HuH-7.5 (cell line): ENCODE results near the gene IL17RD.
A peak's percentile ranks its signal among the peaks of the same experiment; 100 is the strongest.

Source experiments
- DNase-seq: peaks from one replicate; pipeline ENCODE4 v3.0.0; 2011; ENCODE audit warnings: low spot score

Gene IL17RD

DNA sequence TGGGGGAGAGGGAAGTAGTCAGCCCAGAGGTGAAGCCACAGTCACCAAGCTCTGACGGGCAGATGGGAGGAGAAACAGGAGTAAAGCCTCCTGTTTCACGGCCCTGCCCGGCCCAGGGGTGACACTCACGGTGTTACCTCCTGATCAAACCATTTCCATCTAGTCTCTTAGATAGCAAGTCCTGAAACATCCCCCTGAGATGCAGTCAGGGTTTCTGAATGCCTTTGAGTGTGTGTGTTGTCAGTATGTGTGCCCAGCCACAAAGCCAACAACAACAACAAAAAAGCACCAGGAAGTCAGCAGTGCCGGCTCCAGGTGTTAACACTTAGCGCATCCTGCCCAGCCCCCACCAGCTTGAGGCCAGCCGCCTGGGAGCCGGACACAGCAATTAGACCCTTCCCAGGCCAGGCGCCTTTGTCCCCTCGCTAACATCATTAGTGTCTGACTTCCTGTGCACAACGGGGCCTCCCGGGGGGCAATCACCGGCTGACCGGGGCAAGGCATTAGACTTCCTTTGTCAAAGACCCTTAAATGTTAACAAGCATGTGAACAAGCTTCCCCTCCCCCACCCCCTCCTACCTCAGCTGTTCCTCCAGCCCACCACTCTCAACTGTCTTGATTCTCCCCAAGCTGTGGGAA is 34.5 kb downstream of the IL17RD start:
- no peak for DNase-seq

DNA sequence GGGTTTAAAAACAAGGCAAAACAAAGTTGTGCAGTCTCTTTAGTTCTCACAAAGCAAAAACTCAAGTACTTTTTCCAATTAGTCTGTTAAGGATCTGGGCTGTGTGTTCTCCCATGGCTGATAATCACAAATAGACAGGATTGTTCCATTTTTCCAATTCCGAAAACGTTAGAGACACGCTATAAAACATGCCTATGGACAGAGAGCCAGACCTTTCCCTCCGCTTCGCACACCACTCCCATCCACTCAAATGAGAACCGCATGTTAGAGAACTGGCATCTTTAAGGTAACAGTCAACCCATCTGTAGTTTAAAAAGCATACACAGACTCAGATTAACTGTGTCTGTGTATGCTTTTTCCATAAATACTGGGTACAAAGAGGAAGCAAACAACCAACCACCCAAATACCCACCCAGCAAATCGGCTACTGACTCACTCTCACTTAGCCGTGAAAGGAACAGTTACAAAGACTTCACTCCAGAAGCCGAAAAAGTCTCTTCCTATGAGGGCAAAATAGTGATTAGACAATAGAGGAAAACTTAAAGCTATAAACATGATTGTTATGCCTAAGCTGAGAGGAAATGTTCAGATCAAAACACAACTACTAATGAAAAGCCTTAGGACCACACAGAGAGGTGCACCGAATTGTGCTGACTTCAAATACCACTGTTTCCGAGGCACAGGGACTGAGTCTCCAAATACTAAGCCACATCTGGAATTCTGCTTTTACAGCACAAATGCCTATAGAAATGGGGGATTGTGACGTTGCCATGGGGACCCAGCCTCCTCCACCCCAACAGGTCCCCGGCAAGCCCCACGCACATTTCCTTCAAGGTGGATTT is 36.1 kb downstream of the IL17RD start:
- DNase-seq = no peak

DNA sequence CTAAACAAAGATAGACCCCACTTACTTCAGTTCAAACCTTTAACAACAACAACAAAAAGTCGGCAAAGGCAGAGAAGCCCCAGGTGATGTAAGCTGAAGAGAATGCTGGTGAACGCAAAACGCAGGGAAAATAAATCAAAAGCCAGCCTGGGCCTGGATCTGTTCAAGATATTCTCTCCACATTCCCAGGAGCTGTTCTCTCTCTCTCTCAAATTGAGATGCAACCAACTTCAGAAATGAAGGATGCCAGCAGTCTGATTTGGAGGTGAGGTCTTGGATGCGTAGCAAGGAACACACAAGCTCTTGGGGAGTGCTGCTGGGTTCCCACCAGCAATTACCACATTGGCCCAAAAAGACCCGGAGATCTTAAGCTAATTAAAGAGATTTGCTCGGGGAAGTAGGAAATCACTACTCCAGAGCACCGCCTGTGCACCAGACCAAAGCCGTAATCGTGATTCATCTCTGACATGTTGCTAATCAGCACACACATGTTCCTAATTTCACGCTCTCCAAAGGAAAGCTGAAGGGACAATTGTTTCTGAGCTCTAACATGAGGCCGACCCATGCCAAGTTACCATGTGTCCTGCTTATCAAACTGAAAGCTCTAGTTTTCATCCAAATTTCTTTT is 37.1 kb downstream of the IL17RD start:
- DNase-seq = no peak

DNA sequence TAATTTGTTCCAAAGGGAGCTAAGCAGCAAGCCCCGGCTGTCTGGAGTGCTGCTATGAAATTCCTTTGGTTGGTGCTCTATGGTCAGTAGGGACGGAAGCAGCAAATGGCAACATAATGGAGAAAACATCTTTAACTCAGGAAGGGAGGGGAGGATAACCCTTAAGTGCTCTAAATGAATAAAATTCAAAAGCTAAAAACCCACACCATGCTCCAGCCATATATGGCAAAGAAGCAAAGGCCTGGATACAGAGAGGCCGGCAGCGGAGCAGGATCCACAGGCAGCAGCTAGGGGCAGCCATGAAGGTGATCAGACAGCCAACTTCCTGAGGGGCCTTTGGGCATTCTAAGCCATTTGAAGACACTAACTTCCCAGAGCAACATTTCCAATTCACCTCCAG is 38.9 kb downstream of the IL17RD start:
- DNase-seq = no peak

DNA sequence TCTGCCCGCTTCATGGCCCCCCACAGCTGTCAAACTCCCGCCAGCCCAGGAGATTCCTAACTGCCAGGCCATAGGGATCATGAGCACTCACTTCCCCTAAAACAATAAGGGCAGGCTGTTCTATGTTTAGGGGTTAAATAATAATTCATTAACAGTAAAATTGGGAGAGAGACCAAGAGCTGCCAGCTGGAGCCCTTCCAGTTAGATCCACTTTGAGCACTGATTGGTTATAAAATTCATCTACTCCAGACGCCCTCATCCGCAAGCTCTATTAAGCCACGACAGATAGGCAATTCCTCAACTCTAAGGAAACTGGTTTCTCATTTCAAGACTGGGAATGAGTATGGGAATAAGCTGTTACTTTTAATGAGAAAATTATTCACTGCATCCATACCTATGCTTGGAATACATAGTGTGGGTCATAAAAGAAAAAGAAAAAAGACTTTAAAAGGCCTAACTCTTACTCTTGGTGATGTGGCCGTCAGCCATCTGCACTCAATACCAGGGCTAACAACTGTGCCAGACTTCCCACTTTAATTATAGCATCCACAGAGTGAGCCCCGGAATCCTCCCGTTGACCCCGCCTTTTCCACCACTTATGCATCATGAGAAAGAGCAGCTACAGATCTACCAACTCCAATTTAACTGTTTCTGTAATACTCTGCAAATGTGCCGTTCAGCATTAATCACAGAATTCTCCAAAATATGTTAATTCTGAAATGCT is 44.5 kb downstream of the IL17RD start:
- no peak for DNase-seq

DNA sequence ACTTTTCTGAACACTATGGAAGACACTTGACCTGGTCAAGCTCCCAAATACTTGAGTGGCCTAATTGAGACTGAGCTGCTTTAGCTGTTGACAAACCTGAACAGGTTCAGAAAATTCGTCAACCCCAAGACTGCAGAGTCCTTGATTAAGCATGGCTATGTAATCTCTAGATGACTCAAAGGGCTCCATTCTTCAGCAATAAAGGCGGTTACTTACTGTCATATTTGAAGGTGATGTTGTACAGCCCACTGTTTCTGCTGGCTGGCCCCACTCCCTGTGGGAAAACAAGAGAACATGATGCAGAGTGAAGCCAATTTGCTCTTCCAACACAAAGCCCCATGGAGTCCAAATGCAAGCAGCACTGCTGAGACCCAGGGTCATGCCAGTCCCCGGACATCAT is 45.1 kb downstream of the IL17RD start:
- no peak for DNase-seq

DNA sequence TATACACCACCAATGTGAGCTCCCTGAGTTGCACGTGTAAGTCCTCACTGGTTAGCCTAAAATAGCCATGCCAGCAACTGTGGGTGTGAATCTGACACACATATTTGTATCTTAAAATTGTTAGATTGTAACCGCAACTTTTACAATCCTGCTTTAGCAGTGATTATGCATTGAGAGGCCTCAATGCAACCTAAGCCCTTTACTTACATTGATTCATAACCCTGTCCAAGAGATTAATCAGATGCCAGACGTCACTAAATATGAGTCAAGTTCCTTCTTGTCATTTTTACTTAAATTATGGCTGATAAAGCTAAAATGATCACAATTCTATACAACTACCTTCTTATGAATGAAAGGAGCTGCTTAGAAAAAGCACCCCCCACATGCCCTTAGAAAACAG is 46.9 kb downstream of the IL17RD start:
- no peak for DNase-seq

DNA sequence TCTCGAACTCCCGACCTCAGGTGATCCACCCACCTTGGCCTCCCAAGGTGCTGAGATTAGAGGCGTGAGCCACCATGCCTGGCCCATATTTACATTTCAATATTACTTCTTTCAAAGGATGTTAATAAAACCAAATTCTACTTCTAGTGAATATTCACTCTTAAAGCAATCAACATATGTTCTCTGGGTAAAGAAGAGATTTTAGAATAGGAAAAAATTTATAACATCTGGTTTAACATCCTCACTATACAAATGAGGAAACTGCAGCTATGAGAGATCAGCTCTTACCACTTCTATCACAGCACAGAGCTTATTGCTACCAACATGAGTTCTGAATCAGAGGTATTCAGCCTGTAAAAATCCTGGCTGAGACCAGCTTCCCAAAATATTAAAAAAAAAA is 48.7 kb downstream of the IL17RD start:
- no peak for DNase-seq

DNA sequence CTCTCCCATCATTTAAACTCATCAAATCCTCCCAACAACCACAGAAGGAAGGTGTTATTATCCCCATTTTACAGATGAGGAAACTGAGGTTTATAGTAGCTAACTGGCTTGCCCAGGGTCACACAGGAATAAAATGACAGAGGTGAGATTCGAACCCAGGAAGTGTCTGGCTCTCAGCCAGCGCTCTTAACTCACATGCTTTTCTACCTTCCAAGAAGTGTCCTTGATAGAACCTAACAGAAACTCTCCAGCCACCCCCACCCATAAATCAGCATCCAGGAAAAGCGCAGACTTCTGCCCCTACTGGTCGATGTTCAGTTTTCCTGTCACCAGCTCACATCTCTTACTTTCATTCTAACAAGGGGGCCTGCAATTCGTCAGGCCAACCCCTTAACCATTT is 52.9 kb downstream of the IL17RD start:
- DNase-seq = no peak

DNA sequence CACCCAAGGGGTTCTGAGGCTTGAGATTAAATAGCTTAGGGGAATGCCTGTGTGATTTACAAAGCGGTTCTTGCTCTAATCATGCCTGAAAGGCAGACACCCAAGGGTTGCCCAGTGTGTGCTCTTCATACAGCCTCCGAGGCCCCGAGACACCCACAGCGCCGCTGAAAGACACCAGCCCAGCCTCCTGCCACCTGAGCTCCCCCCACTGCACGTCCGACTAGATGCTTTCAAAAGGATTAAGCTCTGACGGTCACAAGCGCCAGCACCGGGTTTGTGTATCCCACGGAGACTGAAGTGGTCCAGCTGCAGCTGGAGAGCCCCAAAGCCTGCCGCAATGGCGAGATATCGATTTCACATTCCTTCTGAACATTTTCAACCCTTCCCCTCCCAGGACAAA is 54.4 kb downstream of the IL17RD start:
- no peak for DNase-seq

DNA sequence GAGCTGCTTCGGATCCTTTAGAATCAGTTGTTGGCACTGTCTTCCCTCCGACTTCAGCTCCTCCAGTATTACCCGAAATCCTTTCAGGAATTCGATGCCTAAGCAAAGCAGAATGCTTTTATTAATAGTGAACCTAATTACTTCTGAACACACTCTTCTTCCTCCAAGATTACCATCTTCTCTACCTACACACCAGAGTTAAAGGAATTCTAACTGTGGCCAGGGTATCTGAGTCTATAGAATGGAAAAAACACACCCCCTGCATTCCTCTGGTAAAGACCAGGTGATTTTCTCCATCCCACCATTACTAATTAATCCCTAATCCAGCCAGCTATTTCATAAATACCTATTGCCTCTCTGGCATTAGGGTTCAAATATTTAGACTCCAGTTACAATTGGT is 54.9 kb downstream of the IL17RD start:
- DNase-seq = no peak

DNA sequence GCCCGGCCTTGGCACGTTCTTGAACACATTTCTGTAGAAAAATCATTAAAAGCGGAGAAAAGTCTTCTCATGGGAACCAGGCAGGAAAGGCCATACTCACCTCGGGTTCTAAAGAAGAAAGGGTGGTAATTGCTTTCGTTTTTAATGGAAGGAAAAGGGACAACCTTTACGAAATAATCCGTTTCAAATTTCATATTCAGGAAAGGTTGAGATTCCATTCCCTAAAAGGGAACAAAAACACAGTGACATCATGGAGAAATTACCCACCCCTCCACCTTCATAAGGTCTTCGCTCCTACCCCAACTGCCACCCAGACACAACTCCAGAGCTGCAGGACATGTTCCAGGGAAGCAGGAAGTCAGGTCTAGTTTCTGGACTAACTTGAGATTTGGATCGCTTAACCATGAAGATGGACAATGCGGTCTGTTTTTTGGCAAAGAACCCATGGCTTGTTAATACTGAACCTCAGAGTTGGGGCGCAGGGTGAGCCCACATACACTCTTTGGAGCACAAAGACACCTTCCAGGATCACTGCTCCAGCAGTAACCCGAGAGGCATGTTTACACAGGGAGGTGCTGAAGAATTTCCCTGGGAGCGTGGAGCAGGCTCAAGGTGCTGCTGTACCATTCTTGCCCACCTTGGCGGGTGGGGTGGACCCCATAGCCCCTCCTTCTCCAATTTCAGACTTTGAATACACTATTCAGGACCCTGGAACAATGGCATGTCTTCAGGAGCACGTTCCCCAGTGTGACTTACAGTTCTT is 55.5 kb downstream of the IL17RD start:
- DNase-seq = no peak

DNA sequence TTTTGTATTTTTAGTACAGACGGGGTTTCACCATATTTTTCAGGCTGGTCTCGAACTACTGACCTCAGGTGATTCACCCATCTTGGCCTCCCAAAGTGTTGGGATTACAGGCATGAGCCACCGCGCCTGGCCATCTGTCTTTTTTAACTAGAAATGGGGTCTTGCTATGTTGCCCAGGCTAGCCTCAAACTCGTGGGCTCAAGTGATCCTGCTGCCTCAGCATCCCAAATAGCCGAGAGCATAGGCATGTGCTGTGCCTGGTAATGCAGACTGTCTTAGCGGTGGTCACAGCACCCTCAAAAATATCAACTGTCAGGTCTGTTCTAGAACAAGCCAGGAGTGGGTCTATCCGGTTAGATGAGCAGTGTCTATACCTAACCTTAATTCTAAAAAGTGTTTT is 56.5 kb downstream of the IL17RD start:
- DNase-seq = no peak

DNA sequence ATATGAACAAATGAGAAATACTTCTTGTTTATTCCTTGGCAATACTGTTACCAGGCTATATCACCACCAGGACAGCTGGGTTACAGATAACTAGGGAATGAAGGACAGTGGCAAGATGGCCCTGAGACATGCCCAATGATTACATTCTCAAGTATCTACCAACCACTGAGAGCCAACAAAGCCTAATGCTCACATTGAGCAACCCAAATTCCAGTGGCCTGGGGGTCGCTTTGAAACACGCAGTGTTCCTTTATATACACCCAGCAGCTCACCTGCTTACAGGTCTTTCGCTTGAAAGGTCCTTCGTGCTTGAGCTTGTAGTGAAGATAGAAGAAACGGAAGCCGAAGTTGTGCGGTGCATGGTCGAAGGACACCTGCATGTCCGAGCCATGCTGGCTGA is 59.6 kb downstream of the IL17RD start:
- DNase-seq = no peak

DNA sequence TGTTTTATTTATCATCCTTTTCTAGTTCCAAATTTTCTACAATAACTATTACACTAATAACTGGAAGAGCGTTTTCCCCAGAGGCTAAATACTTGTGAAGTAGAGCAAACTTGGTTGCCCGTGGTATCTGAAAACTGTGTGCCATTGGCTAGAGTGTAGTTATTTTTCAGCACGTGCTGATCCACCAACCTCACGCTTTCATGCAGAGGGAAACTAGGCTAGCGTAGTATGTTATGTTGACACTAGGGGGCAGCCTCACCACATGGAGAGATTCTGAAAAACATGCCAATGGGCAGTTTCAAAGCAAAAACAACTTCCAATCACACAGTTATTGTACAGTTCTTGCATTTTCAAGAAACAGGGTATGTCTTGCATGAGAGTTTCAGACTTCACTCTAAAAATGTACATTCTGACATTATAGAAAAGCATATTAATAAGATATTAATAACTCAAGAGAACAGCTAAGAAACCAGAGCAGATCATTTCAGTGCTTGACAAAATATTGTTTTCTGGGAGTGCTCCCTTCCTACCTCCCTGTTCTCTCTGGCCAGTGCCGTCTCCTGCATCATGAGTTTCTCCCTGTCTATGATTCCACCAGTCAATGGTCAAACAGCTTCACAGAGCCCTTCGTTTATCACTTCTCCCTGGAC is 65.0 kb downstream of the IL17RD start:
- DNase-seq = peak; percentile 28

DNA sequence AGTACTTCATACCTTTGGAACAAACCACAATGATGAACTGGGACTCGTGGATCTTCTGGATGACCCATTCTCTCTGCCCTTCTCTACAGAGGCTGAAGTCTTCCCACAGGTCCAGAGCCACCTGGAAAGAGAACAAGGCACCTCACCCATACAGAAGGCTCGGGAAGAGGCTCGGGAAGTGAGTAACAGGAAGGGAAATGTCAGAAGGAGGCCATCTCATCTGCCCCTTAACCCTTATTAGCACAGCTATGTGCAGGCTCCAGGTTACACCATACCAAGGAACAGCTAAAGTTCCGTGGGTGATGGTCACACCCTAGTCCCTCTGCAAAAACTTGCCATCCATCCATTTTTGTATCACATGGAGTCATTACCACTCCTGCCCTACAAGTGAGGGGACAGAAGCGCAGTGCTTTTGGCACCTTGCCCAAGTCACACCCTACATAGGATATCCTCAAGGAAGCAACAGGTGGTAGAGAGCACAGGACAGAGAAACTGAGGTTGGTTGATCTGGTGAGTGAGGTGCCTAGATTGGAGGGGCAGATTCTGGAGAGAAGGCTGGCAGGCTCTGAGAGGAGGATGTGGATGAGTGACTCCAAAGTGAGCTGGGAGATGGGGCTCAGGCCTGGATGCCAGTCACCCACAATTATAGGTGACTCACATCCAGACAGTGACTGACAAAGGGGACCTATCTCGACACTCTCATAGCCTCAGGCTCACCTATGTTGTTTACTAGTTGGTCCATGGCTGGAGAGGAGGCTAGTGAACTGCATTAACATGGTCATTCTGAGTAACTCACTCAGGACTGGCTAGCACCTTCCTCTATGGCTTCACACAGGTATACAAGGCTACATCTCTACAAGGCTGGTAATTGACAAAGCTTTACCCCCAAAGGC is 66.5 kb downstream of the IL17RD start:
- no peak for DNase-seq

DNA sequence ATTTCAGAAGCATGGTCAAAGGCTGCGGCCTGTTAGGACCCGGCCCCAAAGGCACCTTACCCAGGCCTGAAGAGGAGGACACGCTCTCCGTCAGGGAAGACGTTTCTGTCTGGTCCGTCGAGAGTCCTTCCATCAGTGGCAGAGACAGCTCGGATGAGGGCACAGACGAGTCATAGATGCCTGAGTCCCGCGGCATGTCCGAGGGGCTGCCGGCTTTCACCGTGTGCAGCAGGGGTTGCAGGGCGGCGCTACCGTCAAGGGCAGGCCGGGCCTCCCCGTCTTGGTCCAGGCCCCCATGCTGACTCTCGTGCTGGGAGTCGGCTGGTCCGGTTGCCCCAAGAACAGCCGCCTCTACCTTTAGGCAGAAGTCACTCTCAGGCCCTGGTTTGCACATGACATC is 67.6 kb downstream of the IL17RD start:
- no peak for DNase-seq

DNA sequence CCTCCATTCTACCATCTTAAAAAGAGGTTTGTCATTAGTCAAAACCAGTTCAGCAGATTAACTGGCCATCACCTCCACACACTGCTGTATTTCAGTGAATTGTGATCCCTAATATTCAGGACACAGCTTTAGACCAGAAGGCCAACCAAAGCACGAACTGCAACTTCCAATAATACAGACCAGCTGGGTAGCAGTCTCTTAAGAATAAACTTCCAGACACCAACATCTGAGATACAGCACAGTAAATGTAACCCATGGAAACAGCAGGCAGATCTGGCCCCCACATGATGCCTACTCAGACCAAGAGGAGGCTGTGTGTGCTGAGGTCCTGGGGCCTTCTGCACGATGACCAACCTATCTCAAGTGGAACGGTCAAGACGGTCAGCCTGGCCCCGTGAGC is 69.8 kb downstream of the IL17RD start:
- DNase-seq = no peak

DNA sequence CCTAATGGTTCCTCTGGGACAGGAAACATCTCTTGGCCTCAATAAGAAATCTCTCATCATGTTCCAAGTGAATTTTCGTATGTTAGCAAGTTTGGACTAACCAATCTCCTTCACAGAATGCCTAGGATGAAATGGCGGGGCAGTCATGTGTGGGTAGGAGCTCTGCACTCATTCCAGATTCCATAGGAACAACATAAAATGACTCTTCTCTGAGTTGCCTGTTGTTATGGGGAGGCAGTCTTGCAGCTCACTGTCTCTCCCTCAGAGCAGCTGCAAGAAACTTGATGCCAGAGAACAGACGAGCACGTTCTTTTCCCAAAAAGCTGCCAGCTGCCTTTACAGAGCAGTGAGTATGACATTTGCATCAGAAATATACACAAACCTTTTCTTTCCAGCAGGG is 70.6 kb downstream of the IL17RD start:
- no peak for DNase-seq

DNA sequence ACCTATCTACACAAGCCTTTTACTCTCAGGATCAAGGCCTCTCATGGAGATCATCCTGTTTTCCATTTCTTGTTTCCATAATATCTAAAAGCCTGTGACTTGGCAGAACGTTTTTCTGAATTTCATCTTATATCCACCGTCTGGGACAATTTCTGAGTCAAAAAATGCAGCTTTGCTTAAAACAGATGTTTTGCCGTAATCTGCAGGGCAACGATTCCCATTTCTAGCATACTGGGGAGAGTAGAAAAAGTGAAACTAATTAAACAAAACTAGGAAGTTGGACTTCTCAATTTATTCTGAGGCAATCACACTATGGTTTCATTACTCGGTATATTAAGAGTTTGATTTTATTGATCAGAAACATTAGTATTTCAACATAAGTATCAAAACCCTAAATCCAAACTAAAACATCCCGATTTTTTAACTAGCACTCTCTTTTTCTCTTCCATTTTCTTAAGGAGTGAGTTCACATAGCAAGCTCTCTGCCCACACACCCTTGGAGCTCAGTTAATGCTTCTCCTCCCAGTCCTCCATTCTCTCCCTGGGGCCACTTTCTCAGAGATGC is 71.1 kb downstream of the IL17RD start:
- no peak for DNase-seq
